Central memory CD8-positive, alpha-beta T cell (primary cell): ENCODE data around the gene SELENOK.

Source experiments
- ATAC-seq: fragments of 150-1000 bp; cut with Tn5 transposase; replicated peaks from 2 replicates; pipeline ENCODE4 v1.10.0; 2022; ENCODE audit warnings: mild to moderate bottlenecking, moderate FRiP score, moderate number of reproducible peaks; ENCODE audit not compliant: poor library complexity, severe bottlenecking; ENCODE audit errors: extremely low read depth
- DNase-seq, 2 donors: peaks; one replicate each; pipeline ENCODE4 v3.0.0; 2021; ENCODE audit warnings: low spot score in 2 of 2
- H3K27ac Mint-ChIP-seq: one replicate; pipeline ENCODE4 v1.8.0; 2022; ENCODE audit warnings: low read depth, mild to moderate bottlenecking, moderate library complexity, mixed read lengths
- H3K27me3 Mint-ChIP-seq: one replicate; pipeline ENCODE4 v1.8.0; 2022; ENCODE audit warnings: mixed read lengths
- H3K36me3 Mint-ChIP-seq: one replicate; pipeline ENCODE4 v1.8.0; 2022; ENCODE audit warnings: mild to moderate bottlenecking, moderate library complexity, mixed read lengths; ENCODE audit not compliant: insufficient read depth
- H3K4me1 Mint-ChIP-seq: one replicate; pipeline ENCODE4 v1.8.0; 2022; ENCODE audit warnings: mixed read lengths
- H3K4me3 Mint-ChIP-seq: one replicate; pipeline ENCODE4 v1.8.0; 2022; ENCODE audit warnings: mild to moderate bottlenecking, moderate library complexity, mixed read lengths
- H3K9me3 Mint-ChIP-seq: one replicate; pipeline ENCODE4 v1.8.0; 2022; ENCODE audit warnings: mixed read lengths

SELENOK gene

GRCh38 chr3:53902711-53903110 lies 11.1 kb upstream of the SELENOK start:
- peaks cover 2% of the 10 kb centered on the region for H3K36me3 Mint-ChIP-seq
- DNase-seq (no peak), ATAC-seq (no peak)
- H3K9me3 Mint-ChIP-seq = peaks cover 6% of the 10 kb centered on the region
- no peaks in the 10 kb centered on the region for H3K4me1 Mint-ChIP-seq
- H3K27ac Mint-ChIP-seq = no peak overlapping the region
- peaks cover 70% of the 10 kb centered on the region for H3K27me3 Mint-ChIP-seq
- H3K4me3 Mint-ChIP-seq = no peak overlapping the region

- no peak overlapping the region for H3K27ac Mint-ChIP-seq
- H3K4me1 Mint-ChIP-seq = no peaks in the 10 kb centered on the region
- DNase-seq = no peak
- H3K36me3 Mint-ChIP-seq = peaks cover 2% of the 10 kb centered on the region
- peaks cover 70% of the 10 kb centered on the region for H3K27me3 Mint-ChIP-seq
- ATAC-seq = no peak
- peaks cover 6% of the 10 kb centered on the region for H3K9me3 Mint-ChIP-seq
- H3K4me3 Mint-ChIP-seq = no peak overlapping the region
Observed at GRCh38 chr3:53902067-53902466, 10.4 kb upstream of the SELENOK start.

GRCh38 chr3:53900666-53901331 lies 9.1 kb upstream of the SELENOK start:
- Mint-ChIP-seq H3K4me1 (no peaks in the 10 kb centered on the region), H3K9me3 (peaks cover under 1% of the 10 kb centered on the region), H3K27me3 (peaks cover 62% of the 10 kb centered on the region), H3K4me3 (no peak overlapping the region), H3K27ac (no peak overlapping the region), H3K36me3 (no peaks in the 10 kb centered on the region)
- DNase-seq (no peak), ATAC-seq (no peak)

DNA sequence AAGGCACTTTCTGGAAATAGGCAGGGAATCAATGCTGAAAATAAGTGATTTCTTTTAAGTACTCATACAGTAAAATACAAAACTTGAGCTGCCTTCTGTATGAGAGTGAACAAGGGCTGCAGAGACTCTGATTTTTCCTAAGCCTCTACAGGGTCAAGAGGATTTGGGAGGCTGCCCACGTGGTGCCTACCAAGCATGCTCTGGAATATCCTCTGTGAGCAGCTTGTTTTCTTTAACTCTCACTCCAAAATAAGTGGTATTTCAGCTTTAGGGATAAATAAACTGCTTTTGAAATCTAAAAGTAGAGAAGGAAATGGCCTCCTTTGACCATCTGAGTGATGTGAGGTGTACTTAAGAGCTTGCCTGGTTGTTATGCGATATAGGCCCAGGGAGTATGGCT lies 8.1 kb upstream of the SELENOK start:
- no peak for DNase-seq
- Mint-ChIP-seq H3K9me3 (no peaks in the 10 kb centered on the region), H3K27me3 (peaks cover 51% of the 10 kb centered on the region), H3K27ac (no peak overlapping the region), H3K4me1 (no peaks in the 10 kb centered on the region), H3K4me3 (no peak overlapping the region), H3K36me3 (no peaks in the 10 kb centered on the region)
- ATAC-seq = no peak

DNA sequence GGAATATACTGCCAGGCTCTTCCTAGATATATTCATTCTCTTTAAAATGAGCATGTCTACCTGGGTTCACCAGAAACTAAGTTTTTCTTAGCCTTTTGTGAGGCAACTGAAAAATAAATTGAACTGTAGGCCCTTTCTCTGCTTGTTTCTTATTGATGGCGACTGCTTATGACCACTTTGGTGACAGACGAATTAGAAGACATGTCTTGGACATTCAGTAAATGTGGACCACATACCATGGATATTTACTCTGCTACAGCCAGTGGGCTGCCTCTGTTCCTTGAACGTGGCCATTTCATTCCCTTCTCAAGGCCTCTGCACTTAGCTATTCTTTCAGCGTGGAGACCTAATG lies 603 bp upstream of the SELENOK start:
- H3K36me3 Mint-ChIP-seq = peaks cover 27% of the 10 kb centered on the region
- H3K4me1 Mint-ChIP-seq = peaks cover 51% of the 10 kb centered on the region
- no peak for ATAC-seq
- peaks cover 7% of the 10 kb centered on the region for H3K27me3 Mint-ChIP-seq
- H3K9me3 Mint-ChIP-seq = no peaks in the 10 kb centered on the region
- peak overlapping the region; percentile 93 for H3K4me3 Mint-ChIP-seq
- DNase-seq = no peak
- peak overlapping the region; percentile 100 for H3K27ac Mint-ChIP-seq

- Mint-ChIP-seq H3K27me3 (no peaks in the 10 kb centered on the region), H3K27ac (peak overlapping the region; percentile 100), H3K4me3 (peak overlapping the region; percentile 93), H3K36me3 (peaks cover 34% of the 10 kb centered on the region), H3K9me3 (no peaks in the 10 kb centered on the region), H3K4me1 (peaks cover 51% of the 10 kb centered on the region)
- peak in 1 of 2 donors; percentile 61 for DNase-seq
- peak; percentile 64 for ATAC-seq
Observed at GRCh38 chr3:53890726-53891475, 758 bp downstream of the SELENOK start.

- H3K4me1 Mint-ChIP-seq = peaks cover 50% of the 10 kb centered on the region
- H3K27me3 Mint-ChIP-seq = no peaks in the 10 kb centered on the region
- peaks cover 40% of the 10 kb centered on the region for H3K36me3 Mint-ChIP-seq
- ATAC-seq = no peak
- DNase-seq = no peak
- no peak overlapping the region for H3K27ac Mint-ChIP-seq
- no peaks in the 10 kb centered on the region for H3K9me3 Mint-ChIP-seq
- no peak overlapping the region for H3K4me3 Mint-ChIP-seq
Observed at GRCh38 chr3:53888232-53888631, 3.4 kb downstream of the SELENOK start.

- Mint-ChIP-seq H3K4me3 (peak overlapping the region; percentile 29), H3K27me3 (no peaks in the 10 kb centered on the region), H3K9me3 (no peaks in the 10 kb centered on the region), H3K27ac (no peak overlapping the region), H3K36me3 (peaks cover 43% of the 10 kb centered on the region), H3K4me1 (peaks cover 47% of the 10 kb centered on the region)
- no peak for DNase-seq
- ATAC-seq = no peak
Observed at GRCh38 chr3:53887446-53887845, 4.2 kb downstream of the SELENOK start.

GRCh38 chr3:53885239-53885638 lies 6.4 kb downstream of the SELENOK start:
- no peaks in the 10 kb centered on the region for H3K9me3 Mint-ChIP-seq
- H3K4me3 Mint-ChIP-seq = no peak overlapping the region
- H3K4me1 Mint-ChIP-seq = peaks cover 49% of the 10 kb centered on the region
- H3K27ac Mint-ChIP-seq = no peak overlapping the region
- DNase-seq (no peak), ATAC-seq (no peak)
- H3K36me3 Mint-ChIP-seq = peaks cover 36% of the 10 kb centered on the region
- H3K27me3 Mint-ChIP-seq = no peaks in the 10 kb centered on the region

- H3K27ac Mint-ChIP-seq = no peak overlapping the region
- no peak overlapping the region for H3K4me3 Mint-ChIP-seq
- no peaks in the 10 kb centered on the region for H3K9me3 Mint-ChIP-seq
- H3K4me1 Mint-ChIP-seq = peaks cover 48% of the 10 kb centered on the region
- no peaks in the 10 kb centered on the region for H3K27me3 Mint-ChIP-seq
- ATAC-seq (no peak), DNase-seq (no peak)
- peaks cover 42% of the 10 kb centered on the region for H3K36me3 Mint-ChIP-seq
Observed at GRCh38 chr3:53884623-53885022, 7.0 kb downstream of the SELENOK start.

DNA sequence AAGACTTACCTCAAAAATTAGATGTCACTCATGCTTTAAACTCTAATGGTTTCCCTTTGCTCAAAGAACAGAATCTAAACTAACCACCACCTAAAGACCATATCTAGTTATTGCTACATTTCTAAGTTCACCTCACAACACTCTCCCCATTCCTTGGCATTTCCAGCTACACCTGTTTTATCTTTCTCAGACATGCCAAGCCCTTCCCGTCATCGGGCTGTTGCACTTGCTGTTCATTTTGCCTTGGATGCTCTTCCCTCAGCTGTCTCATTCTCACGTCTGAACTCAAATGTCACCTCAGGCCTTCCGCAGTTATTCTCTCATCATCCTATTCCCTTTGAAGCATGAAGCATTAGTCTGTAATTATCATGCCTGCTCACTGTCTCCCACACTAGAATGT lies 8.7 kb downstream of the SELENOK start:
- Mint-ChIP-seq H3K27me3 (no peaks in the 10 kb centered on the region), H3K4me1 (peaks cover 37% of the 10 kb centered on the region), H3K36me3 (peaks cover 45% of the 10 kb centered on the region), H3K4me3 (peak overlapping the region; percentile 90), H3K9me3 (no peaks in the 10 kb centered on the region), H3K27ac (peak overlapping the region; percentile 96)
- ATAC-seq (no peak), DNase-seq (no peak)

- H3K9me3 Mint-ChIP-seq = no peaks in the 10 kb centered on the region
Observed at GRCh38 chr3:53881691-53882593, 9.7 kb downstream of the SELENOK start, which contains the start of gene ACTR8. Gene ACTR8 (minus strand): TSS chr3:53882152. CDS start chr3:53882101, 51 bp downstream.

More at GRCh38 chr3:53881691-53882593, 9.7 kb downstream of the SELENOK start, which contains the start of gene ACTR8:
- DNase-seq (peak; percentile 73 to 81), ATAC-seq (peak; percentile 83)
- H3K27me3 Mint-ChIP-seq = no peaks in the 10 kb centered on the region
- peaks cover 31% of the 10 kb centered on the region for H3K4me1 Mint-ChIP-seq
- peaks cover 51% of the 10 kb centered on the region for H3K36me3 Mint-ChIP-seq
- peak within 1 kb of the TSS; percentile 90 for H3K4me3 Mint-ChIP-seq
- H3K27ac Mint-ChIP-seq = peak within 1 kb of the TSS; percentile 96
